GM12878 (cell line): ENCODE results near the gene NCF4. TPM values are rescaled to one million over a fixed set of nuclear protein-coding genes. Genes with fewer than 3 reads are reported as not detected.
A peak's percentile ranks its signal among the peaks of the same experiment; 100 is the strongest.

ENCODE experiments used
- BCL3 ChIP-seq: IDR thresholded peaks from 2 replicates; pipeline ENCODE4 v1.6.1; 2011; ENCODE audit warnings: borderline replicate concordance, low read depth, mild to moderate bottlenecking, moderate library complexity, low read length; ENCODE audit not compliant: insufficient read depth, poor library complexity, severe bottlenecking
- BMI1 ChIP-seq: fragments of 450-650 bp; IDR thresholded peaks from 2 replicates; pipeline ENCODE4 v1.6.1; 2016; ENCODE audit warnings: mild to moderate bottlenecking, moderate library complexity, borderline replicate concordance
- CHD1 ChIP-seq: IDR thresholded peaks from 2 replicates; pipeline ENCODE4 v1.6.1; 2012; ENCODE audit warnings: low read depth, low read length, improper control_type of control experiment
- CHD4 ChIP-seq: fragments of 200-600 bp; sonication (generic); IDR thresholded peaks from 2 replicates; pipeline ENCODE4 v1.6.1; 2016; ENCODE audit warnings: mild to moderate bottlenecking
- E2F8 ChIP-seq: fragments of 450-650 bp; IDR thresholded peaks from 2 replicates; pipeline ENCODE4 v1.6.1; 2018; ENCODE audit warnings: mild to moderate bottlenecking, low read depth, moderate library complexity; ENCODE audit not compliant: partially characterized antibody
- EP300 ChIP-seq, 2 experiments: fragments of 150-350 bp in 1 of 2; IDR thresholded peaks; 2 replicates each; pipeline ENCODE4 v1.6.1; 2011 to 2012; ENCODE audit warnings: low read depth in 2 of 2, low read length in 2 of 2, borderline replicate concordance in 1 of 2, improper control_type of control experiment in 1 of 2, inconsistent platforms in 1 of 2; ENCODE audit not compliant: control insufficient read depth in 1 of 2
- FOXK2 ChIP-seq: fragments of 450-650 bp; IDR thresholded peaks from 2 replicates; pipeline ENCODE4 v1.6.1; 2017; ENCODE audit warnings: mild to moderate bottlenecking, moderate library complexity
- GATAD2B ChIP-seq: fragments of 450-650 bp; conservative IDR thresholded peaks from 2 replicates; pipeline ENCODE4 v1.6.1; 2017; ENCODE audit warnings: low read depth, mild to moderate bottlenecking, moderate library complexity
- IRF3 ChIP-seq: fragments of 450-650 bp; IDR thresholded peaks from 2 replicates; pipeline ENCODE4 v1.6.1; 2014; ENCODE audit warnings: mild to moderate bottlenecking
- IRF4 ChIP-seq: IDR thresholded peaks from 2 replicates; pipeline ENCODE4 v1.6.1; 2011; ENCODE audit warnings: low read depth, low read length
- MEF2A ChIP-seq: IDR thresholded peaks from 2 replicates; pipeline ENCODE4 v1.6.1; 2011; ENCODE audit warnings: low read depth, mild to moderate bottlenecking, low read length, moderate library complexity; ENCODE audit not compliant: insufficient read depth
- MTA3 ChIP-seq: IDR thresholded peaks from 2 replicates; pipeline ENCODE4 v1.6.1; 2012; ENCODE audit warnings: low read length, inconsistent platforms, borderline replicate concordance
- NFIC ChIP-seq: IDR thresholded peaks from 2 replicates; pipeline ENCODE4 v1.6.1; 2012; ENCODE audit warnings: low read depth, mild to moderate bottlenecking, inconsistent platforms, low read length, moderate library complexity
- POLR2AphosphoS5 ChIP-seq: IDR thresholded peaks from 2 replicates; pipeline ENCODE4 v1.6.1; 2011; ENCODE audit warnings: mild to moderate bottlenecking, low read length, inconsistent platforms
- SMAD1 ChIP-seq: fragments of 450-650 bp; IDR thresholded peaks from 2 replicates; pipeline ENCODE4 v1.6.1; 2018; ENCODE audit warnings: mild to moderate bottlenecking, low read depth; ENCODE audit not compliant: partially characterized antibody
- SMARCA5 ChIP-seq: fragments of 450-650 bp; IDR thresholded peaks from 2 replicates; pipeline ENCODE4 v1.6.1; 2017; ENCODE audit warnings: mild to moderate bottlenecking
- SP1 ChIP-seq: IDR thresholded peaks from one replicate; pipeline ENCODE4 v1.6.1; 2011; ENCODE audit warnings: low read depth, low read length
- YBX1 ChIP-seq: fragments of 450-650 bp; IDR thresholded peaks from 2 replicates; pipeline ENCODE4 v1.6.1; 2016; ENCODE audit warnings: antibody characterized with exemption
- ZNF207 ChIP-seq: fragments of 450-650 bp; IDR thresholded peaks from 2 replicates; pipeline ENCODE4 v1.6.1; 2014; ENCODE audit warnings: antibody characterized with exemption, mild to moderate bottlenecking, borderline replicate concordance
- ZNF384 ChIP-seq: IDR thresholded peaks from 2 replicates; pipeline ENCODE4 v1.6.1; 2012; ENCODE audit warnings: low read depth, mild to moderate bottlenecking, low read length, improper control_type of control experiment, borderline replicate concordance
- ZNF687 ChIP-seq: fragments of 450-650 bp; IDR thresholded peaks from 2 replicates; pipeline ENCODE4 v1.6.1; 2017; ENCODE audit warnings: mild to moderate bottlenecking, moderate library complexity
- polyA plus RNA-seq, 11 experiments: library from polyadenylated mRNA; depleted of rRNA in 4 of 11; unstranded in 6 of 11; stranded (reverse) in 5 of 11; fragments of >200 nt; fragmentation: Nextera tagmentation in 4 of 11; fragmentation: Illumina TruSeq in 1 of 11; extraction: Ambion mirVana in 4 of 11; extraction: Trizol in 1 of 11; gene quantifications; 1 replicate in 1 of 11; 2 replicates in 10 of 11; pipeline versions ENCODE4 v1.2.1 to v1.2.3, GENCODE V29; 2011 to 2016; ENCODE audit warnings: inconsistent platforms in 2 of 11, missing spikeins in 2 of 11, low read depth in 1 of 11
- total RNA-seq, 4 experiments: library from RNA; depleted of rRNA in 3 of 4; stranded (reverse); fragments of >200 nt in 3 of 4; fragmentation: Illumina TruSeq in 1 of 4; extraction: Trizol in 1 of 4; gene quantifications; 2 replicates each; pipeline versions ENCODE4 v1.2.1 to v1.2.3, GENCODE V29; 2013 to 2021

Gene NCF4
- total and polyA plus RNA-seq, 10 of the 15 experiments (the other 5 are each of a cell fraction or from before 2014, with no cell fraction given): 22.9 to 136 (median 72.5) TPM

GRCh38 chr22:36873614-36874308, 13.0 kb downstream of the NCF4 start (continued):
- TF ChIP-seq E2F8: no peak
- TF ChIP-seq SP1: peak; percentile 13
- TF ChIP-seq BCL3: peak; percentile 20
- TF ChIP-seq IRF3: no peak
- TF ChIP-seq SMARCA5: peak; percentile 52; the same call in 1 of the 2 replicates
- TF ChIP-seq BMI1: no peak
- TF ChIP-seq CHD1: no peak
- TF ChIP-seq IRF4: peak; percentile 68; the same call in 1 of the 2 replicates
- no peak for TF ChIP-seq YBX1
- no peak for TF ChIP-seq FOXK2
- TF ChIP-seq CHD4: no peak
- peak; percentile 71; the same call in 1 of the 2 replicates for TF ChIP-seq GATAD2B
- TF ChIP-seq NFIC: peak; percentile 66; the same call in 1 of the 2 replicates
- no peak for TF ChIP-seq SMAD1
- no peak for TF ChIP-seq MTA3
- no peak for TF ChIP-seq ZNF384
- TF ChIP-seq ZNF207: no peak
- no peak for TF ChIP-seq MEF2A
- peak; percentile 63; the same call in 1 of the 2 replicates for TF ChIP-seq ZNF687
- TF ChIP-seq POLR2AphosphoS5: peak; percentile 58; the same call in 1 of the 2 replicates
- TF ChIP-seq EP300 (IDR thresholded peaks at IDR 0.05; ENCODE audit: borderline replicate concordance in 1 of 2, control insufficient read depth in 1 of 2, low read depth in 2 of 2, low read length in 2 of 2): 0 out of 4 replicates have a peak, but pooled peaks have one; percentile 4 to 16
